GM23248 (cell line): ENCODE measurements around the gene GCN1. TPM values are rescaled to one million over a fixed set of nuclear protein-coding genes. Genes with fewer than 3 reads are reported as not detected.
A peak's percentile ranks its signal among the peaks of the same experiment; 100 is the strongest.

Source experiments
- DNase-seq: peaks from one replicate; pipeline ENCODE4 v3.0.0-alpha.2; 2015
- H2AFZ ChIP-seq: fragments of 200-600 bp; sonication (generic); 2 replicates; pipeline ENCODE4 v1.6.1; 2016; ENCODE audit warnings: antibody characterized with exemption
- H3F3A ChIP-seq: fragments of 200-600 bp; sonication (generic); 2 replicates; pipeline ENCODE4 v1.6.1; 2016; ENCODE audit warnings: mild to moderate bottlenecking, antibody characterized with exemption, mixed run types; ENCODE audit not compliant: insufficient read depth
- H3K27ac ChIP-seq: fragments of 200-600 bp; sonication (generic); 2 replicates; pipeline ENCODE4 v1.5.1; 2016; ENCODE audit warnings: mild to moderate bottlenecking
- H3K27me3 ChIP-seq: fragments of 200-600 bp; sonication (generic); replicated peaks from 2 replicates; pipeline ENCODE4 v1.6.1; 2016; ENCODE audit warnings: mild to moderate bottlenecking; ENCODE audit not compliant: insufficient read depth
- H3K36me3 ChIP-seq: fragments of 200-600 bp; sonication (generic); 2 replicates; pipeline ENCODE4 v1.6.1; 2016; ENCODE audit warnings: low read depth, mild to moderate bottlenecking
- H3K4me1 ChIP-seq: fragments of 200-600 bp; sonication (generic); 2 replicates; pipeline ENCODE4 v1.6.1; 2016; ENCODE audit warnings: mild to moderate bottlenecking; ENCODE audit not compliant: insufficient read depth
- H3K4me2 ChIP-seq: fragments of 200-600 bp; sonication (generic); one replicate; pipeline ENCODE4 v1.6.1; 2016; ENCODE audit warnings: mild to moderate bottlenecking; ENCODE audit not compliant: unreplicated experiment
- H3K4me3 ChIP-seq: fragments of 200-600 bp; sonication (generic); 2 replicates; pipeline ENCODE4 v1.5.1; 2016; ENCODE audit warnings: mild to moderate bottlenecking
- H3K79me2 ChIP-seq: fragments of 200-600 bp; sonication (generic); 2 replicates; pipeline ENCODE4 v1.6.1; 2016; ENCODE audit warnings: mild to moderate bottlenecking; ENCODE audit not compliant: insufficient read depth
- H3K9ac ChIP-seq: fragments of 200-600 bp; sonication (generic); 2 replicates; pipeline ENCODE4 v1.6.1; 2016; ENCODE audit warnings: mild to moderate bottlenecking
- H3K9me2 ChIP-seq: fragments of 200-600 bp; sonication (generic); 2 replicates; pipeline ENCODE4 v1.6.1; 2016; ENCODE audit warnings: mixed run types, mild to moderate bottlenecking, moderate library complexity; ENCODE audit not compliant: insufficient read depth
- H3K9me3 ChIP-seq: fragments of 200-600 bp; sonication (generic); one replicate; pipeline ENCODE4 v1.6.1; 2017; ENCODE audit warnings: low read depth
- H4K20me1 ChIP-seq: fragments of 200-600 bp; sonication (generic); 2 replicates; pipeline ENCODE4 v1.6.0; 2016; ENCODE audit not compliant: insufficient read depth
- EZH2 ChIP-seq: fragments of 200-600 bp; sonication (generic); IDR thresholded peaks from 2 replicates; pipeline ENCODE4 v1.6.1; 2018; ENCODE audit warnings: antibody characterized with exemption, mild to moderate bottlenecking; ENCODE audit not compliant: insufficient read depth, poor library complexity, severe bottlenecking
- EZH2phosphoT487 ChIP-seq: fragments of 200-600 bp; sonication (generic); IDR thresholded peaks from 2 replicates; pipeline ENCODE4 v1.6.1; 2018; ENCODE audit warnings: antibody characterized with exemption, moderate library complexity, mild to moderate bottlenecking, low read depth; ENCODE audit not compliant: insufficient read depth
- WGBS, 2 experiments: methylation state at CpG; one replicate each; pipeline ENCODE4 v1.1.6; 2015 to 2017; ENCODE audit warnings: low lambda C conversion rate in 2 of 2, low coverage in 1 of 2; ENCODE audit errors: missing lambda C conversion rate in 2 of 2; 5-methylcytosine and 5-hydroxymethylcytosine counted together
- in situ Hi-C: fragments of 300-500 bp; cut with MboI; formaldehyde crosslinking; loops from 2 replicates; pipeline ENCODE4 v1.15.0; 2020
- polyA plus RNA-seq: library from polyadenylated mRNA; unstranded; fragments of >200 nt; fragmentation: Nextera tagmentation; extraction: Ambion mirVana; gene quantifications from 2 replicates; pipeline ENCODE4 v1.2.1, GENCODE V29; 2016
- total RNA-seq: library from RNA; depleted of rRNA; stranded (reverse); fragments of >200 nt; shearing (Covaris generic); gene quantifications from 2 replicates; pipeline ENCODE4 v1.2.3, GENCODE V29; 2014; rRNA removed

Gene GCN1
- total RNA-seq (74.8 and 79.7 TPM in 2 replicates), polyA plus RNA-seq (24.2 and 24.5 TPM in 2 replicates)

GRCh38 chr12:120194534-120195395 is at the start of gene GCN1:
GCN1 (minus strand) TSS chr12:120194715; CDS start chr12:120194697, 18 bp downstream.
- peaks cover 41% of the 10 kb centered on the region for H3K36me3 ChIP-seq
- in situ Hi-C loops, result no loop called here

GRCh38 chr12:120242971-120243699 is 48.6 kb upstream of the GCN1 start:
- in situ Hi-C loops, result no loop called here
- peak overlapping the region; percentile 19; the same call in 1 of the 2 replicates for H3K27ac ChIP-seq
- no peaks in the 10 kb centered on the region for H3K9me3 ChIP-seq
- H3K9ac ChIP-seq, result no peak overlapping the region
- 79 to 81% methylated on average over 8 of the region's 8 CpGs for WGBS, 2 experiments
- peaks cover 98% of the 10 kb centered on the region for H3K79me2 ChIP-seq
- H3K9me2 ChIP-seq, result no peaks in the 10 kb centered on the region
- no peaks in the 10 kb centered on the region for H3K36me3 ChIP-seq
- no peaks in the 10 kb centered on the region for H3K27me3 ChIP-seq
- no peak overlapping the region for H2AFZ ChIP-seq
- TF ChIP-seq EZH2phosphoT487, result no peak
- no peak for TF ChIP-seq EZH2
- no peaks in the 10 kb centered on the region for H4K20me1 ChIP-seq
- no peak overlapping the region for H3K4me3 ChIP-seq
- DNase-seq, result no peak
- peaks cover 52% of the 10 kb centered on the region for H3F3A ChIP-seq
- H3K4me1 ChIP-seq, result peaks cover 71% of the 10 kb centered on the region
- H3K4me2 ChIP-seq, result no peak overlapping the region

More at GRCh38 chr12:120194534-120195395, at the start of gene GCN1:
- peaks cover 52% of the 10 kb centered on the region for H3K4me1 ChIP-seq
- peak; percentile 91 for DNase-seq
- peak within 1 kb of the TSS; percentile 94 for H3K4me2 ChIP-seq
- H3K9me2 ChIP-seq, result no peaks in the 10 kb centered on the region
- H3K27me3 ChIP-seq, result no peaks in the 10 kb centered on the region
- peak within 1 kb of the TSS; percentile 44 for H2AFZ ChIP-seq
- no peaks in the 10 kb centered on the region; the same call in 1 of the 2 replicates for H4K20me1 ChIP-seq
- peak within 1 kb of the TSS; percentile 96 for H3K9ac ChIP-seq
- H3K9me3 ChIP-seq, result no peaks in the 10 kb centered on the region
- peaks cover 92% of the 10 kb centered on the region for H3K79me2 ChIP-seq
- peak within 1 kb of the TSS; percentile 93 for H3K27ac ChIP-seq
- TF ChIP-seq EZH2phosphoT487 (no peak), EZH2 (no peak)
- peak within 1 kb of the TSS; percentile 83 for H3K4me3 ChIP-seq
- 2 to 3% methylated on average over 56 to 60 of the region's 62 CpGs for WGBS, 2 experiments
- peaks cover 61% of the 10 kb centered on the region for H3F3A ChIP-seq

GRCh38 chr12:120242275-120242799 is 47.8 kb upstream of the GCN1 start:
- TF ChIP-seq EZH2, result no peak
- TF ChIP-seq EZH2phosphoT487, result no peak
- 59% methylated on average over 9 of the region's 9 CpGs for WGBS, 2 experiments
- H3K79me2 ChIP-seq, result peaks cover 100% of the 10 kb centered on the region
- no peaks in the 10 kb centered on the region for H3K9me3 ChIP-seq
- peak overlapping the region; percentile 7; the same call in 1 of the 2 replicates for H3K9ac ChIP-seq
- no peaks in the 10 kb centered on the region for H3K9me2 ChIP-seq
- DNase-seq, result no peak
- no peak overlapping the region for H2AFZ ChIP-seq
- no peaks in the 10 kb centered on the region for H4K20me1 ChIP-seq
- in situ Hi-C loops, result no loop called here
- H3K27me3 ChIP-seq, result no peaks in the 10 kb centered on the region
- H3F3A ChIP-seq, result peaks cover 50% of the 10 kb centered on the region
- H3K4me2 ChIP-seq, result no peak overlapping the region
- no peaks in the 10 kb centered on the region for H3K36me3 ChIP-seq
- H3K4me1 ChIP-seq, result peaks cover 71% of the 10 kb centered on the region
- H3K27ac ChIP-seq, result peak overlapping the region; percentile 39
- no peak overlapping the region for H3K4me3 ChIP-seq

- no peaks in the 10 kb centered on the region for H3K9me2 ChIP-seq
- no peak for TF ChIP-seq EZH2phosphoT487
- TF ChIP-seq EZH2, result no peak
- H4K20me1 ChIP-seq, result no peaks in the 10 kb centered on the region
- 48 to 51% methylated on average over 9 of the region's 9 CpGs for WGBS, 2 experiments
- peaks cover 50% of the 10 kb centered on the region for H3F3A ChIP-seq
- H2AFZ ChIP-seq, result no peak overlapping the region
- H3K9ac ChIP-seq, result peak overlapping the region; percentile 7; the same call in 1 of the 2 replicates
- peaks cover 100% of the 10 kb centered on the region for H3K79me2 ChIP-seq
- no peak overlapping the region for H3K4me3 ChIP-seq
- in situ Hi-C loops, result no loop called here
- no peaks in the 10 kb centered on the region for H3K36me3 ChIP-seq
- H3K4me1 ChIP-seq, result peaks cover 71% of the 10 kb centered on the region
- H3K4me2 ChIP-seq, result no peak overlapping the region
- no peaks in the 10 kb centered on the region for H3K27me3 ChIP-seq
- H3K27ac ChIP-seq, result peak overlapping the region; percentile 39
- no peaks in the 10 kb centered on the region for H3K9me3 ChIP-seq
- no peak for DNase-seq
Measured at GRCh38 chr12:120241561-120242274, 47.2 kb upstream of the GCN1 start.
